Smooth muscle cell (in vitro differentiated cells): ENCODE results near the gene ZBTB43. TPM values are rescaled to one million over a fixed set of nuclear protein-coding genes. Genes with fewer than 3 reads are reported as not detected.
A peak's percentile ranks its signal among the peaks of the same experiment; 100 is the strongest.
"Not testable (repeated sequence)": the region's sequence is repeated elsewhere in the genome, so short reads cannot be mapped to it uniquely, and the experiment has no call there.

Experiments
- DNase-seq: peaks from one replicate; lab custom pipeline; 2025; ENCODE audit not compliant: unreplicated experiment; lab: John Stamatoyannopoulos, UW
- H2AFZ ChIP-seq: fragments of 200-600 bp; sonication (generic); 2 replicates; pipeline ENCODE4 v1.6.0; 2016; ENCODE audit warnings: antibody characterized with exemption, low read depth, mild to moderate bottlenecking
- H3F3A ChIP-seq: fragments of 200-600 bp; sonication (generic); 2 replicates; pipeline ENCODE4 v1.6.0; 2017; ENCODE audit warnings: antibody characterized with exemption, low read depth
- H3K27ac ChIP-seq: fragments of 200-600 bp; sonication (generic); 2 replicates; pipeline ENCODE4 v1.5.1; 2016; ENCODE audit warnings: low read depth, mild to moderate bottlenecking
- H3K27me3 ChIP-seq: fragments of 200-600 bp; sonication (generic); 2 replicates; pipeline ENCODE4 v1.6.1; 2016; ENCODE audit warnings: low read depth, mild to moderate bottlenecking
- H3K36me3 ChIP-seq: fragments of 200-600 bp; sonication (generic); 2 replicates; pipeline ENCODE4 v1.5.1; 2016; ENCODE audit warnings: low read depth
- H3K4me1 ChIP-seq: fragments of 200-600 bp; sonication (generic); 2 replicates; pipeline ENCODE4 v1.5.1; 2016; ENCODE audit warnings: low read depth
- H3K4me2 ChIP-seq: fragments of 200-600 bp; sonication (generic); 2 replicates; pipeline ENCODE4 v1.6.0; 2016; ENCODE audit warnings: mild to moderate bottlenecking
- H3K4me3 ChIP-seq: fragments of 200-600 bp; sonication (generic); 2 replicates; pipeline ENCODE4 v1.5.1; 2016; ENCODE audit warnings: mild to moderate bottlenecking
- H3K79me2 ChIP-seq: fragments of 200-600 bp; sonication (generic); 2 replicates; pipeline ENCODE4 v1.6.0; 2016; ENCODE audit warnings: low read depth, mild to moderate bottlenecking
- H3K9ac ChIP-seq: fragments of 200-600 bp; sonication (generic); 2 replicates; pipeline ENCODE4 v1.6.0; 2016; ENCODE audit warnings: low read depth
- H3K9me3 ChIP-seq: fragments of 200-600 bp; sonication (generic); replicated peaks from 2 replicates; pipeline ENCODE4 v1.5.1; 2016; ENCODE audit warnings: low read depth
- H4K20me1 ChIP-seq: fragments of 200-600 bp; sonication (generic); 2 replicates; pipeline ENCODE4 v1.6.0; 2016; ENCODE audit warnings: low read depth
- WGBS: methylation state at CpG from one replicate; pipeline ENCODE4 v1.1.7; 2016; ENCODE audit warnings: low lambda C conversion rate; 5-methylcytosine and 5-hydroxymethylcytosine counted together
- polyA plus RNA-seq: library from polyadenylated mRNA; unstranded; fragments of >200 nt; fragmentation: Nextera tagmentation; extraction: Ambion mirVana; gene quantifications from 2 replicates; pipeline ENCODE4 v1.2.1, GENCODE V29; 2016
- total RNA-seq: library from RNA; depleted of rRNA; stranded (reverse); fragments of >200 nt; gene quantifications from 2 replicates; pipeline ENCODE4 v1.2.3, GENCODE V29; 2014
- TF ChIP-seq, protein P1 (sequence below): fragments of 200-600 bp; sonication (generic); IDR thresholded peaks from 2 replicates; pipeline ENCODE4 v1.5.1; 2017; ENCODE audit warnings: borderline replicate concordance, mild to moderate bottlenecking, antibody characterized with exemption; ENCODE audit not compliant: insufficient read depth, poor library complexity, severe bottlenecking

Gene ZBTB43
- total and polyA plus RNA-seq, 2 experiments from 2014 or later = 11.5 to 12.3 TPM

GRCh38 chr9:126778141-126778540 is 26.7 kb upstream of the ZBTB43 start:
- H2AFZ ChIP-seq = no peak overlapping the region
- no peaks in the 10 kb centered on the region for H3F3A ChIP-seq
- H3K27ac ChIP-seq = no peak overlapping the region
- no peak overlapping the region for H3K4me2 ChIP-seq
- DNase-seq = no peak
- no peaks in the 10 kb centered on the region for H3K4me1 ChIP-seq
- no peak overlapping the region for H3K9ac ChIP-seq
- TF ChIP-seq, protein P1, sequence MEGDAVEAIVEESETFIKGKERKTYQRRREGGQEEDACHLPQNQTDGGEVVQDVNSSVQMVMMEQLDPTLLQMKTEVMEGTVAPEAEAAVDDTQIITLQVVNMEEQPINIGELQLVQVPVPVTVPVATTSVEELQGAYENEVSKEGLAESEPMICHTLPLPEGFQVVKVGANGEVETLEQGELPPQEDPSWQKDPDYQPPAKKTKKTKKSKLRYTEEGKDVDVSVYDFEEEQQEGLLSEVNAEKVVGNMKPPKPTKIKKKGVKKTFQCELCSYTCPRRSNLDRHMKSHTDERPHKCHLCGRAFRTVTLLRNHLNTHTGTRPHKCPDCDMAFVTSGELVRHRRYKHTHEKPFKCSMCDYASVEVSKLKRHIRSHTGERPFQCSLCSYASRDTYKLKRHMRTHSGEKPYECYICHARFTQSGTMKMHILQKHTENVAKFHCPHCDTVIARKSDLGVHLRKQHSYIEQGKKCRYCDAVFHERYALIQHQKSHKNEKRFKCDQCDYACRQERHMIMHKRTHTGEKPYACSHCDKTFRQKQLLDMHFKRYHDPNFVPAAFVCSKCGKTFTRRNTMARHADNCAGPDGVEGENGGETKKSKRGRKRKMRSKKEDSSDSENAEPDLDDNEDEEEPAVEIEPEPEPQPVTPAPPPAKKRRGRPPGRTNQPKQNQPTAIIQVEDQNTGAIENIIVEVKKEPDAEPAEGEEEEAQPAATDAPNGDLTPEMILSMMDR = no peak
- no peaks in the 10 kb centered on the region for H3K36me3 ChIP-seq
- no peaks in the 10 kb centered on the region for H3K79me2 ChIP-seq
- H4K20me1 ChIP-seq = no peaks in the 10 kb centered on the region
- H3K9me3 ChIP-seq = no peaks in the 10 kb centered on the region
- H3K4me3 ChIP-seq = no peak overlapping the region
- 81% methylated on average over 8 of the region's 8 CpGs for WGBS
- H3K27me3 ChIP-seq = peaks cover 55% of the 10 kb centered on the region

DNA sequence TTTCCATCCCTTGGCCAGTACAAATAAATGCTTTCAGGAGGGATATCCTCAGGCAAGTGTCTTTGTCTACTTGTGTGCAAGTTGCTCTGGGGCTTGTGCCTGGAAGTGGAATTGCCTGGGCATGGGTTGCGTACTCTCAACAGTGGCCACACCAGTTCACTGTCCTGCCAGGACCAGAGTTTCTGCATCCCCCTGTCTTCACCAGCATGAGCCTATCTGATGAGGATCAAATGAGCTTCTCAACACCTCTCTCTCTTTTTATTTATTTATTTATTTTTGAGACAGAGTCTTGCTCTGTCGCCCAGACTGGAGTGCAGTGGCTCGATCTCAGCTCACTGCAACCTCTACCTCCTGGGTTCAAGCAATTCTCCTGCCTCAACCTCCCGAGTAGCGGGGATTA is 26.1 kb upstream of the ZBTB43 start:
- peaks cover 51% of the 10 kb centered on the region for H3K27me3 ChIP-seq
- not testable (repeated sequence) for H3K4me1 ChIP-seq, H3F3A ChIP-seq, H3K4me3 ChIP-seq, H2AFZ ChIP-seq, H4K20me1 ChIP-seq, H3K36me3 ChIP-seq, H3K4me2 ChIP-seq, H3K27ac ChIP-seq, H3K9ac ChIP-seq, DNase-seq, H3K79me2 ChIP-seq, H3K9me3 ChIP-seq
- WGBS = 88% methylated on average over 5 of the region's 5 CpGs

DNA sequence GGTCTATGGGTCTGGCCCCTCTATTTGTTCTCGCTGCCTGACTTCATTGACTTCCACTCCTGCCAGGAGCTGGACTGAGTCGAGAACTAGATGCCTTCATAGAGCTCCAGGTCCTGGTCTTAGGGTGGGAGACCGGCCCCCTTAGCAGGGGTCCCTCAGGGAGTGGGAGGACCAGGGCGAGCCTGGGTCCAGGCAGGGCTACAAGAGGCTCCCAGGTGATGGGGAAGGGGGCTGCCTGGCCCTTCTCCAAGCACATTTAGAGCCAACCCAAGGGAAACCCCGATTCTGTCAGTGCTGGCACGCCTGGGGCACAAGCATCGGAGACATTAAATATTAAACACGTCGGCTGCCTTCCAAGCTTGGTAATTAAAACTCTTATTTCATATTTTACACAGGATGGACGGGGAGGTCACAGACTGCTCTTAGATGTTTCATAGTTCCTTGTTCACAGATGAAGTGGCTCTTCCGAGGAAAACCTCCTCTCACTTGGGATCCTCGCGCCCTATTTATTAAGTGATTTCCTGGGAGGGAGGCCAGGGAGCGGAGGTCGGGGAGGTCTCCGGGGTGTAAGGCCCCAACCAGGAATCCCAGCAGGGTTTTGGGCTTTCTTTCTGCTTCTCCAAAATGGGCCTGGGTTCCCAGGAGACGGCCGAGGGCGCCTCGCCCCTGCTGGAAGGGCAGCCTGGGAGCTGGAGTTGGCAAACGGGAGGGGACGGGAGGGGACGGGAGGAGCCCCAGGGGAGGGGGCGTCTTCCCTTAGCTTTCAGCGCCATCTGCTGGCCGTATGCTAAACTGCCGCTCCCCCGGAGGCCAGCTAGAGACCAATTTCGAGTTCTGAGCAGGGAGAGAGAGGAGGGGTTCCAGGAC is 23.4 kb upstream of the ZBTB43 start:
- H3K27ac ChIP-seq = no peak overlapping the region
- no peaks in the 10 kb centered on the region for H4K20me1 ChIP-seq
- no peaks in the 10 kb centered on the region for H3K79me2 ChIP-seq
- H3K9ac ChIP-seq = no peak overlapping the region
- peak overlapping the region; percentile 33 for H2AFZ ChIP-seq
- H3K4me1 ChIP-seq = no peaks in the 10 kb centered on the region
- peak; percentile 74 for DNase-seq
- H3K27me3 ChIP-seq = peaks cover 27% of the 10 kb centered on the region
- peak overlapping the region; percentile 81 for H3K4me2 ChIP-seq
- H3F3A ChIP-seq = no peaks in the 10 kb centered on the region
- TF ChIP-seq, protein P1 = peak; percentile 98
- 66% methylated on average over 19 of the region's 29 CpGs for WGBS
- no peaks in the 10 kb centered on the region for H3K36me3 ChIP-seq
- H3K4me3 ChIP-seq = no peak overlapping the region
- H3K9me3 ChIP-seq = no peaks in the 10 kb centered on the region

DNA sequence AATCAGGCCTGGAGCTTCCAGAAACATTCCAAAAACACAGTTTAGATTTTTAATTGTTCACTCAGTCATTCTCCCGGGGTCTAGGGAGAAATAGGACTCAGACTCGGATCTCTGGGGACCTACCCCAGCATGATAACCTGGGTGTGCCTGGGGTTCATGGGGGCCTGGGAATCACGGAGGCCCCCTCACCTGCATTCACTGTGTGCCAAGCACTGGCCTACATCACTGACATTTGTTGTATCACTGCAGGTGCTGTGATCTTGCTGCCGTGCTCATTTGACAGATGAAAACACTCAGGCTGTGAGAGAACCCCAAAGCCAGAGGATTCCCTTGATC is 22.8 kb upstream of the ZBTB43 start:
- H3K4me3 ChIP-seq = no peak overlapping the region
- TF ChIP-seq, protein P1 = no peak
- DNase-seq = no peak
- no peak overlapping the region for H3K9ac ChIP-seq
- WGBS = 37% methylated on average over 4 of the region's 4 CpGs
- peaks cover 29% of the 10 kb centered on the region for H3K27me3 ChIP-seq
- H3F3A ChIP-seq = no peaks in the 10 kb centered on the region
- H3K4me1 ChIP-seq = no peaks in the 10 kb centered on the region
- no peak overlapping the region for H3K27ac ChIP-seq
- no peaks in the 10 kb centered on the region for H4K20me1 ChIP-seq
- no peaks in the 10 kb centered on the region for H3K9me3 ChIP-seq
- H3K4me2 ChIP-seq = no peak overlapping the region
- no peak overlapping the region for H2AFZ ChIP-seq
- no peaks in the 10 kb centered on the region for H3K79me2 ChIP-seq
- H3K36me3 ChIP-seq = no peaks in the 10 kb centered on the region
